Liver (tissue), 9 donors: ENCODE measurements around the gene BUD13. TPM values are rescaled to one million over a fixed set of nuclear protein-coding genes. Genes with fewer than 3 reads are reported as not detected.
A peak's percentile ranks its signal among the peaks of the same experiment; 100 is the strongest.

Experiments used
- DNase-seq: peaks from one replicate; pipeline ENCODE4 v3.0.0-alpha.2; 2017; ENCODE audit warnings: low spot score
- H3K27ac ChIP-seq, 2 donors: one replicate each; pipeline ENCODE4 v1.7.0; 2013; ENCODE audit warnings: inconsistent platforms in 2 of 2, low read length in 2 of 2, control low read depth in 1 of 2, low read depth in 1 of 2, mild to moderate bottlenecking in 1 of 2
- H3K27me3 ChIP-seq, 4 donors: one replicate each; pipeline versions ENCODE4 v1.6.1 to v1.7.0; 2013; ENCODE audit warnings: low read length in 3 of 4, inconsistent platforms in 1 of 4, mild to moderate bottlenecking in 1 of 4, moderate library complexity in 1 of 4; ENCODE audit not compliant: control insufficient read depth in 4 of 4, insufficient read depth in 4 of 4
- H3K36me3 ChIP-seq, 4 donors: one replicate each; pipeline versions ENCODE4 v1.6.1 to v1.7.0; 2013; ENCODE audit warnings: low read length in 3 of 4, mild to moderate bottlenecking in 3 of 4, low read depth in 1 of 4, moderate library complexity in 1 of 4; ENCODE audit not compliant: control insufficient read depth in 4 of 4, insufficient read depth in 3 of 4
- H3K4me1 ChIP-seq, 4 donors: one replicate each; pipeline versions ENCODE4 v1.6.1 to v1.7.0; 2013; ENCODE audit warnings: low read length in 3 of 4, mild to moderate bottlenecking in 3 of 4, moderate library complexity in 1 of 4; ENCODE audit not compliant: control insufficient read depth in 4 of 4, insufficient read depth in 4 of 4
- H3K4me3 ChIP-seq, 3 donors: one replicate each; pipeline versions ENCODE4 v1.6.1 to v1.7.0; 2013; ENCODE audit warnings: low read length in 3 of 3, control low read depth in 1 of 3, low read depth in 1 of 3, mild to moderate bottlenecking in 1 of 3
- H3K9ac ChIP-seq, 2 donors: one replicate each; pipeline ENCODE4 v1.7.0; 2013; ENCODE audit warnings: low read length in 2 of 2, mild to moderate bottlenecking in 2 of 2, moderate library complexity in 2 of 2, control low read depth in 1 of 2, low read depth in 1 of 2
- H3K9me3 ChIP-seq, 4 donors: one replicate each; pipeline versions ENCODE4 v1.6.1 to v1.7.0; 2013; ENCODE audit warnings: low read length in 3 of 4; ENCODE audit not compliant: control insufficient read depth in 4 of 4
- ATF3 ChIP-seq: IDR thresholded peaks from 2 replicates; pipeline ENCODE4 v1.6.1; 2016; ENCODE audit warnings: antibody characterized with exemption
- EGR1 ChIP-seq, 2 donors: IDR thresholded peaks; 2 replicates each; pipeline ENCODE4 v1.6.1; 2016 to 2018; ENCODE audit warnings: antibody characterized with exemption in 2 of 2, low read depth in 2 of 2
- FOXA1 ChIP-seq: IDR thresholded peaks from 2 replicates; pipeline ENCODE4 v1.6.1; 2016; ENCODE audit warnings: antibody characterized with exemption
- FOXA2 ChIP-seq: IDR thresholded peaks from 2 replicates; pipeline ENCODE4 v1.6.1; 2016; ENCODE audit warnings: antibody characterized with exemption
- HNF4A ChIP-seq, 2 donors: conservative IDR thresholded peaks; 2 replicates each; pipeline ENCODE4 v1.6.1; 2016; ENCODE audit warnings: antibody characterized with exemption in 2 of 2, mild to moderate bottlenecking in 2 of 2
- JUND ChIP-seq, 2 donors: IDR thresholded peaks; 2 replicates each; pipeline ENCODE4 v1.6.1; 2016; ENCODE audit warnings: antibody characterized with exemption in 2 of 2
- MAX ChIP-seq: IDR thresholded peaks from 2 replicates; pipeline ENCODE4 v1.6.1; 2016; ENCODE audit warnings: antibody characterized with exemption
- RAD21 ChIP-seq, 2 donors: IDR thresholded peaks; 2 replicates each; pipeline ENCODE4 v1.6.1; 2016; ENCODE audit warnings: antibody characterized with exemption in 2 of 2, mild to moderate bottlenecking in 2 of 2
- REST ChIP-seq: IDR thresholded peaks from 2 replicates; pipeline ENCODE4 v1.6.1; 2016; ENCODE audit warnings: antibody characterized with exemption, mild to moderate bottlenecking
- RXRA ChIP-seq, 2 donors: IDR thresholded peaks; 2 replicates each; pipeline ENCODE4 v1.6.1; 2017 to 2018; ENCODE audit warnings: antibody characterized with exemption in 2 of 2, mild to moderate bottlenecking in 1 of 2
- SP1 ChIP-seq: IDR thresholded peaks from 2 replicates; pipeline ENCODE4 v1.6.1; 2018; ENCODE audit warnings: antibody characterized with exemption, mild to moderate bottlenecking
- TAF1 ChIP-seq: conservative IDR thresholded peaks from 2 replicates; pipeline ENCODE4 v1.6.1; 2016; ENCODE audit warnings: antibody characterized with exemption, mild to moderate bottlenecking
- ZBTB33 ChIP-seq: IDR thresholded peaks from 2 replicates; pipeline ENCODE4 v1.6.1; 2016; ENCODE audit warnings: antibody characterized with exemption
- WGBS: extraction: QIAGEN DNeasy Blood & Tissue Kit; methylation state at CpG from one replicate; pipeline ENCODE4 v1.1.7; 2013; 5-methylcytosine and 5-hydroxymethylcytosine counted together
- polyA plus RNA-seq, 2 donors: library from polyadenylated mRNA; stranded (reverse) in 1 of 2; unstranded in 1 of 2; fragments of 200-250 nt in 1 of 2; fragments of >200 nt in 1 of 2; fragmentation: Nextera tagmentation in 1 of 2; extraction: Ambion mirVana in 1 of 2; gene quantifications; one replicate each; pipeline versions ENCODE4 v1.2.1 to v1.2.3, GENCODE V29; 2013 to 2015
- total RNA-seq, 2 donors: library from RNA; depleted of rRNA; stranded (reverse); fragments of >200 nt; gene quantifications; one replicate each; pipeline ENCODE4 v1.2.3, GENCODE V29; 2014
- donor health status: healthy.
- donor health status: healthy.
- donor health status: healthy.
- donor health status: healthy.
- donor health status: healthy.

BUD13 gene
- total and polyA plus RNA-seq, 4 donors = 3.9 to 7.4 (median 5.1) TPM

DNA sequence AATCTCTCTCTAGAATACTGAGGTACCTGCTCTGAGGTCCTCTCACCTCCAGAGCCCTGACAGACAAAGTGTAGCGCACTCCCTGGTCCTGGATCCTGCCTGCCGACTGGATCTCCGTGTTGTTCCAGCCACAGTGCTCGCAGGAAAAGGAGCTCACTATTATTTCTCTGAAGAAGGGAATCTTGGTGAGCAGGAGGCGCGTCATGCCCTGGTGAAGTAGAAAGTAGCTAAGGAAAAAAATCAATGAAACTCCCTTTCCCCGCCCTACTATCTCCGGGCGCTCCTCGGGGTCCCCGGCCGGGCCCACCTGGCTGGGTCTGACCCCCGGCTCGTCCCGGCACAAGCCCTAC, 14.6 kb upstream of the BUD13 start:
- Histone ChIP-seq H3K4me3 (peak overlapping the region; percentile 42 to 78 (median 68)), H3K36me3 (peaks cover 9 to 37% (median 31%) of the 10 kb centered on the region in 4 donors), H3K9me3 (no peaks in the 10 kb centered on the region), H3K27me3 (no peaks in the 10 kb centered on the region), H3K4me1 (peaks cover 0 to 53% (median 44%) of the 10 kb centered on the region in 4 donors), H3K9ac (peak overlapping the region in 1 of 2 donors; percentile 9), H3K27ac (peak overlapping the region; percentile 65 to 79)
- DNase-seq = no peak
- WGBS = 1% methylated on average over 15 of the region's 15 CpGs
- TF ChIP-seq SP1 (no peak), JUND (IDR thresholded peaks at IDR 0.05) (no peak), HNF4A (conservative IDR thresholded peaks at IDR 0.05) (no peak), TAF1 (no peak), ZBTB33 (no peak), EGR1 (IDR thresholded peaks at IDR 0.05; ENCODE audit: low read depth in 2 of 2) (no peak), RAD21 (IDR thresholded peaks at IDR 0.05) (no peak), FOXA1 (no peak)

GRCh38 chr11:116786966-116787365, 14.2 kb upstream of the BUD13 start:
- peak overlapping the region in 1 of 2 donors; percentile 9 for H3K9ac ChIP-seq
- 78% methylated on average over 5 of the region's 5 CpGs for whole genome bisulfite sequencing
- no peaks in the 10 kb centered on the region for H3K9me3 ChIP-seq
- H3K4me1 ChIP-seq = peaks cover 0 to 48% (median 42%) of the 10 kb centered on the region in 4 donors
- H3K27me3 ChIP-seq = no peaks in the 10 kb centered on the region
- no peak for TF ChIP-seq MAX
- no peak for TF ChIP-seq ATF3
- TF ChIP-seq RXRA (IDR thresholded peaks at IDR 0.05) = no peak
- no peak for TF ChIP-seq HNF4A (conservative IDR thresholded peaks at IDR 0.05)
- no peak for TF ChIP-seq FOXA2
- TF ChIP-seq REST = no peak
- no peak for TF ChIP-seq ZBTB33
- TF ChIP-seq EGR1 (IDR thresholded peaks at IDR 0.05; ENCODE audit: low read depth in 2 of 2) = no peak
- TF ChIP-seq FOXA1 = no peak
- TF ChIP-seq RAD21 (IDR thresholded peaks at IDR 0.05) = no peak
- no peak overlapping the region for H3K27ac ChIP-seq
- no peak for DNase-seq
- H3K4me3 ChIP-seq = peak overlapping the region; percentile 42 to 78 (median 68)
- peaks cover 10 to 41% (median 35%) of the 10 kb centered on the region in 4 donors for H3K36me3 ChIP-seq
